HG02870 (cell line): ENCODE results near the gene LHX1.

Experiments
- ATAC-seq: cut with Tn5 transposase; IDR thresholded peaks from one replicate; pipeline ENCODE4 v1.9.1; 2021; ENCODE audit warnings: mild to moderate bottlenecking, moderate library complexity; ENCODE audit not compliant: unreplicated experiment

The LHX1 gene

GRCh38 chr17:36937959-36938565 is 787 bp downstream of the LHX1 start:
- ATAC-seq, result no peak

GRCh38 chr17:36938566-36939051 is 1.3 kb downstream of the LHX1 start:
- no peak for ATAC-seq

GRCh38 chr17:36939052-36939801 is 2.0 kb downstream of the LHX1 start:
- ATAC-seq, result no peak

- no peak for ATAC-seq
Observed at GRCh38 chr17:36939802-36940312, 2.6 kb downstream of the LHX1 start.

- ATAC-seq, result no peak
Observed at GRCh38 chr17:36940313-36941264, 3.3 kb downstream of the LHX1 start.

GRCh38 chr17:36941265-36942010 is 4.2 kb downstream of the LHX1 start:
- ATAC-seq, result no peak

- ATAC-seq, result no peak
Observed at GRCh38 chr17:36942019-36942599, 4.8 kb downstream of the LHX1 start.

- ATAC-seq, result no peak
Observed at GRCh38 chr17:36942631-36943125, 5.4 kb downstream of the LHX1 start.

GRCh38 chr17:36943250-36944191 is 6.2 kb downstream of the LHX1 start:
- no peak for ATAC-seq

- no peak for ATAC-seq
Observed at GRCh38 chr17:36944553-36944952, 7.3 kb downstream of the LHX1 start.

GRCh38 chr17:36945140-36945539 is 7.9 kb downstream of the LHX1 start:
- no peak for ATAC-seq

GRCh38 chr17:36945959-36946725 is 8.9 kb downstream of the LHX1 start:
- ATAC-seq, result no peak

GRCh38 chr17:36946726-36947091 is 9.4 kb downstream of the LHX1 start:
- no peak for ATAC-seq

GRCh38 chr17:36947922-36948716 is 10.8 kb downstream of the LHX1 start:
- no peak for ATAC-seq

GRCh38 chr17:36948717-36949460 is 11.6 kb downstream of the LHX1 start, which contains the start of gene AATF:
TSS of gene AATF (plus strand) at chr17:36948954. CDS start at chr17:36949126, 172 bp downstream.
- peak; percentile 88 for ATAC-seq

GRCh38 chr17:36949461-36949927 is 12.2 kb downstream of the LHX1 start:
- ATAC-seq, result no peak
